Stimulated activated CD4-positive, alpha-beta T cell treated with anti-CD3 and anti-CD28 coated beads, Interleukin-1b, Interleukin-23, amount 100 ng/mL, for 1 hour (primary cell): ENCODE data around the gene PGLYRP1.
A peak's percentile ranks its signal among the peaks of the same experiment; 100 is the strongest.

ENCODE experiments used
- DNase-seq, 2 donors: peaks; one replicate each; pipeline ENCODE4 v3.0.0-alpha.2; 2020; ENCODE audit warnings: low read depth in 2 of 2

PGLYRP1 gene

DNA sequence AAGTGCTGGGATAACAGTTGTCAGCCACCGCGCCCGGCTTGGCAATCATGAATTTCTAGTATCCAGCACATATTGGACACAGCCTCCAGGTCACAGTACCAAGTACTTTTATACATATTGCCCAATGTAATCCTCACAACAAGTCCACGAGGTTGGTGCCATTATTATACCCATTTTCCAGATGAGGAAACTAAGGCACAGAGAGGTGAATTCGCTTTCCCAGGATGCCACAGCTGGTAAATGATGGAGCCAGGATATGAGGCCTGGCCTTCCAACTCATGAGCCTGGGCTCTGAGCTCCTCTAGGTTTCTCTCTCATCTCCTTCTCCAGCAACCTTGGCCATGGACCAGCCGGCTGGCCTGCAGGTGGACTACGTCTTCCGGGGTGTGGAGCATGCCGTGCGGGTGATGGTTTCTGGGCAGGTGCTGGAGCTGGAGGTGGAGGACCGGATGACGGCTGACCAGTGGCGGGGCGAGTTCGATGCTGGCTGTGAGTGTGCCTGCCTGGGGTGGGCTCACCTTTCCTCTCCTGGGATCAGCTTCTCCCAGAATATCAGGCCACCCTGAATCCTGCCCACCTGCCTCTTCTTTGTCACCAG, 20.1 kb downstream of the PGLYRP1 start:
- no peak for DNase-seq

GRCh38 chr19:46000491-46001246, 22.2 kb downstream of the PGLYRP1 start:
- peak; percentile 48 to 58 for DNase-seq

DNA sequence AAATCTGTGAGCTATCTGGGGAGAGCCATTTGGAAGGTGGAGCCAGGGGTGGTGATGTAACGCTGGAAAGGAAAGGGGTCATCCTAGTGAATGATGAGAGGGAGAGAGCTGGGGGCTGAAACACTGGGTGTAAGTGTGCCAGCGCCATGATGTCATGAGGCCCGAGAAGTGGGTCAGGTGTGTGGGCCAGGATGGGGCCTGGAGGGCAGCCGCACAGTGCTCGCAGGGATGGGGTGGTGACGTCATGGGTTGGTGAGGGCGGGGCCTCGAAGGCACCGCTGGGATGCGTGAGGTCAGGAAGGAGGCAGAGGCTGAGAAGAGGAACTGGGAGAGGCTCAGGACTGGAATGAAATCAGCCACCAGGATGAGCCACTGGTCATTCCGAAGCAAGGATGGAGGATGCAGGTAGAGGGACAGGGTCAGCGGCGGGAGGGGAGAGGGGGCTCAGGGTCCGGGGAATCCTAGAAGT, 23.2 kb downstream of the PGLYRP1 start:
- no peak for DNase-seq

GRCh38 chr19:45998834-45999233, 24.0 kb downstream of the PGLYRP1 start:
- DNase-seq, result no peak

- DNase-seq, result no peak
Observed at GRCh38 chr19:45996933-45997332, 25.9 kb downstream of the PGLYRP1 start.

DNA sequence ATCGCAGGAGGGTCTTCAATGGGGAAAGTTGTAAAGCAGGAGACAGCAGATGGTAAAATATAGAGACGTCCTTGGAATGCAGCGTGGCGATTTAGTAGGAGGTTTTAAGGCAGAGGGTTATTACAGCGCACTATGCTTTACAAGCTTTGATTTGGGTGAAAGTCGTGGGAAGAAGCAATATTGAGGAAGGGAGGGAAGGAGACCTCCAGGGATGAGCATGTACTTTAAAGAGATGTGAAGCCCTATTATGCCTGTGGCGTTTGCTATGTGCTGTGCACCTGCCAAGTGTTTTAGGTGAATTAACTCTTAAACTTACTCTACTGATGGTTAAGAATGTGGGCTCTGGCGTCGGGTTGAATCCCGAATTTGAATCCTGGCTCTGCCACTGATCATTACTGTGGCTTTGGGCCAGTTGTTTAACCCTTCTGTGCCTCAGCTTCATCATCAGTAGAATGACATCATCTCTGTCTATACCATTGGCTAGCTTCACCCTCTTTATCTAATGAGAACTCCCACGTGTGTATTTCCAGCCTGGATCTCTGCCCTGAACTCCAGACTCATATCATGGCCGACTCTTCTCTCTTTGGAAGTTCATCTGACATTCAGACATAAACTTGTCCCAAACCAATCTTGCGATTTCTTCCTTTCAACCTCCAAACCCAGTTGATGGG, 27.0 kb downstream of the PGLYRP1 start:
- no peak for DNase-seq

GRCh38 chr19:45994998-45995714, 27.7 kb downstream of the PGLYRP1 start, which contains the start of gene CCDC61:
Gene CCDC61, plus strand, starts transcription at chr19:45995467. Its CDS starts 7,552 bp downstream, at chr19:46003019.
- peak; percentile 88 to 95 for DNase-seq

DNA sequence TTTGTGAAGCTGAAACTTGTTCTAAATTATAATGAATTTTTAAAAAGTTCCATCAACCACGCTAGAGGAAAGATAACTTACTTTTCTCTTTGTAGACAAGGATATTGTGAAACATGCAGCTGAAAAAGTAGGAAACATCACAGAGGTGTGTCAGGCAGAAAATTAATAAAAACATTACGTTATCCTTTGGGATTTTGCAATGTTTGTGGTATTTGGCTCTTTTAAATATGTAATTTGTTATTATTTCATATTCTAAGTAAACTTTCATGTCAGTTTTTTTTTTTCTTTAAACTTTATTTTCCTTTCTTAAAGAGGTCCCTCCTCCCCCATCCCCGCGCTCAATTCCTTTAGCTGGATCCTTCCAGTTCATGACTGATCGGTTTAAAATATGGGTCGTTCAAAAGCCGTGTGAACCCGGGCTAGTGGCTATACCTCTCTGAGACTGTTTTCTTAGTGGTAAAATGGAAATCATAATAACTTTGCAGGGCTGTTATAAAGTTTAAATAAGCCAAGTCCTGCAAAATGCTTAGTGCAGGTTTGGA, 28.3 kb downstream of the PGLYRP1 start:
- no peak for DNase-seq

- no peak for DNase-seq
Observed at GRCh38 chr19:45990113-45990728, 32.6 kb downstream of the PGLYRP1 start.

DNA sequence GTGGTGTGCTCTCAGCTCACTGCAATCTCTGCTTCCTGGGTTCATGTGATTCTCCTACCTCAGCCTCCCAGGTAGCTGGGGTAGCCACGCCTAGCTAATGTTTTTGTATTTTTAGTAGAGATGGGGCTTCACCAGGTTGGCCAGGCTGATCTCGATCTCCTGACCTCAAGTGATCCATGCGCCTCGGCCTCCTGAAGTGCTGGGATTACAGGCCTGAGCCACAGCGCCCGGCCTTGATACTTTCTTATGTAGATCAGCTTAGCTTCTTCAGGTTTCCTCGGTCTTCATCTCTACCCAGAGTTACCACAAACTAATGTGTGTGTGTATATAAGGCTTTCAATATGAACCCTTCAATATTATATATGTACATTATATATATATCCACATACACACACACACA, 37.5 kb downstream of the PGLYRP1 start:
- DNase-seq, result no peak

DNA sequence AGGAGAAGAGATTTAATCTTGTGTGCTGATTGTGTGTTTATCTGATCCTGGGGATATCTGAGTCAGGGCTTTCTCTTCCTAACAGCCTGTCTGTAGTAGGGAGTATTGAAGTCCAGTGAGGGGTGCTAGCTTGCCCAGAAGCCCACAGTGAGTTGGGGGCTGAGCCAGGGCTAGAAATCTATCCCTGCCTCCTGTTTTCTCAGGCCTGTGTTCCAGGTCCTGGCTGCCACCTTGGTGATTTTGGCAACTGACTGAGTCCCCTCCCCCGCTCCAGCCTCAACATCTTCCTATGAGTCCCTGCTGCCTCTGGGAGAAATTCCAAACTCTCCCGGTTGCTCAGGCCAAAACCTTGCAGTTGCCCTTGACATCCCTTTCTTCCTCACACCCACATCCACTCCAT, 41.5 kb downstream of the PGLYRP1 start:
- no peak for DNase-seq

GRCh38 chr19:45978156-45978555, 44.7 kb downstream of the PGLYRP1 start:
- no peak for DNase-seq

DNA sequence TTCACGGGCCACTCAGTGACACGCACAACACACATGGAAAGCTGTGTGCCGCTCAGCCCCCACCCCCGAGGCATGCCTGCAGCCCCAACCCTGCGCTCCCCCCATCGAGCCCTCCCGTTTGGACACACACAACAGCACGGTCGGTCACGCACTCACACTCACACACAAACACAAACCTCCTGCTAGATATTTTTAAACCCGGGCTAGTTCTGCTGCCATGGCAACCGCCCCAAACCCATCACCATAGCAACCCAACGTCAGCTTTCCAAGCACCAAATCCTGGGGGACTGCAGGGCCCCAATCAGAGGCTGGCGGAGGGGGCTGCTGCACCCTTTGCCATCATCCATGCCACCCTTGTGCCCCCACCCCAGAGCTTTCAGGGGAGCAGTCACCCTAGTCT, 46.7 kb downstream of the PGLYRP1 start:
- no peak for DNase-seq

GRCh38 chr19:45975306-45976070, 47.4 kb downstream of the PGLYRP1 start:
- DNase-seq, result no peak

DNA sequence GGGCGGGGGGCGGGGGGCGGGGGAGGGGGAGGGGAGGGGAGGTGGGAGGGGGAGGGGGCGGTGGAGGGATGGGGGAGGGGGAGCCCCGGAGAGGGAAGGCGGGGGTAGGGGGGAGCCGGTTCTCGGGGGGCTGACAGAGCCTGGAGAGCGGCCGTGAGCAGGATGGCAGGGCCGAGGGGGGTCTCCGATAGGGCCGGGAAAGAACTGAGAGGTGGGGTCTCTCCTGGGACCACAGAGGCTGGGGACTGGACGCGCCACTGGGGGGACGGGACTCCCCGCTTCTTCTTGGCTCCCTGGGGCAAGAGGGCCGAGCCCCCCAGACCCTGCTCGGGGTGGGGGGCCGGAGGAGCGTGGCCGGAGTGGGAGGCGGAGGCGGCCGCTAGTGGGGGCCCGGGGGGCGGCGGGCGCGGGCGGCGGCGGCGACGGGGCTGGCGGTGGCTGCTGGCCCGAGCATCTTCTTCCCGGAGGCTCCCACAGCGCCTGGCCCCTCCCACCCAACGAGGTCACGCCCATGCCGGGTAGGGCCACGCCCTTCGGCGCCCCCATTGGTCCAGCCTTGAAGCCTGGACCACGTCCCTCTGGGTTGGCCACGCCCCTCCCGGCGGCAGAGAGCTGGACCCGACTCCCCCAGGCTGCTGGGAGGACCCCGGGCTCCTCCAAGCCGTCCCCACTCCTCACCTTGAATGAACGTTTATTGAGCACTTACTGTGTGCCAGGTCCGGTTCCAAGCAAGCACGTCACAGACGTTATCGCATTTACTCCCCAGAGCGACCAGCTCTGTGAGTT, 49.1 kb downstream of the PGLYRP1 start, which contains the start of gene NOVA2:
Gene NOVA2, minus strand, starts transcription at position 313 of the 786 bp plus-strand sequence. CDS start 514 bp downstream, outside the sequence.
- no peak for DNase-seq

DNA sequence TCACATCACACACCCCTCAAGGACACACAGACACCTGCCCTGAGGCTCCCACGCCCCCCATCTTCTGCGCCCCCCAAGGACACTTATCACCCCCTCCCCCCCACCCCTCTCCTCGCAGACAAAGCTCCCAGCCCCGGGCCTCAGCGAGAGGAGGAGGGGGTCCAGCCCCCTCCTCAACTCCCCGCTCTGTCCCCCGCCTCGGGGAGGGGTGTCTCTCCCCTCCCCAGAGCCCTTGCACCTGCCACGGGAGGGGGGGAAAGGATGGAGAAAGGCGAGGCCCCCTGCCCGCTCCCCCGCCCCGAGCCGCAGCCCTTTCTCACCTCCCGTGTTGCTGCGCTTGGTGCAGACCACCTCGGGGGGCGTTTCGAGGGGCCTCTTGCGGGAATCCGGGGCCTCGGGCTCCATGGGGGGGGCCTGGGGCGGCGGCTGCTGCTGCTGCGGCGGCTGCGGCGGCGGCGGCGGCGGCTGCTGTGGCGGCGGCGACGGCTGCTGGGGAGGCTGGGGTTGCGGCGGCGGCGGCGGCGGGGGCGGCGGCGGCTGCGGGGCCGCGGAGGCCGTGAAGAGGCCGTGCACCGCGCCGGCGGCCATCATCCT, 49.8 kb downstream of the PGLYRP1 start:
- DNase-seq, result no peak

DNA sequence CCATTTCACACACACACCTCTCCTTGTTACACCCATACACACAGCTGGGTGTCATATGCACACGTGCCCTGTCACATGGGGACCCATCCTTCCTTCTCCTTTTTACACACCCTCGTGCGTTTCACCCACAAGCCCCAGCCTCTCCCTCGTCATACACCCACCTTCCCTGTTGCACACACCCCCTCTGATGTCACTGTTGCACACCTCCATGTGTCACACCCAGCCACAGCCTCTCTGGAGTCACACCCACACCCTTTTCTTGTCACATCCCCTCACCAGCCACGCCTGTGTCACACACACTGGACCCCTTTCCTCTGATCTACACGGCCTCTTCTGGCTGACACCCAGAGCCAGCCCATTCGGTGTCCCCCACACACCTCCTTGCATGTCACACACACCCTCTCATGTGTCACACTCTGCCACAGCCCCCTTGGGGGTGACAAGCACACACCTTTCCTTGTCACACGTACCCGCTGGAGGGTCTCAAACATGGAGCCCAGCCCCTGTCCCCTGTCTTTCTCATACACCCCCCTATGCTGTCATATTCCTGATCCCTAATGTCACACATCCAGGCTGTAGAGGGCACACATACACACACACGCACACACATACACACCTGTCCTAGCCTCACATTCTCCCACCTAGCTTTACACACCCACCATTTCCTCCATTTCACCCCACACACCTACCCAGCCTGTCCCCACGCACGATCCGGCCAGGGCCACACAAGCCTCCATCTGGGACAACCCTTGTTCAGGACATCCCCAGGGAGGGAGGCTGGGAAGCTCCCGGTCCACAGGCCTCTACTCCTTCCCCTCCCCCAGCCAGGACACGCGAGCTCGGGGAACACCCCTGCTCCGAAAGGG, 50.5 kb downstream of the PGLYRP1 start:
- DNase-seq, result no peak

DNA sequence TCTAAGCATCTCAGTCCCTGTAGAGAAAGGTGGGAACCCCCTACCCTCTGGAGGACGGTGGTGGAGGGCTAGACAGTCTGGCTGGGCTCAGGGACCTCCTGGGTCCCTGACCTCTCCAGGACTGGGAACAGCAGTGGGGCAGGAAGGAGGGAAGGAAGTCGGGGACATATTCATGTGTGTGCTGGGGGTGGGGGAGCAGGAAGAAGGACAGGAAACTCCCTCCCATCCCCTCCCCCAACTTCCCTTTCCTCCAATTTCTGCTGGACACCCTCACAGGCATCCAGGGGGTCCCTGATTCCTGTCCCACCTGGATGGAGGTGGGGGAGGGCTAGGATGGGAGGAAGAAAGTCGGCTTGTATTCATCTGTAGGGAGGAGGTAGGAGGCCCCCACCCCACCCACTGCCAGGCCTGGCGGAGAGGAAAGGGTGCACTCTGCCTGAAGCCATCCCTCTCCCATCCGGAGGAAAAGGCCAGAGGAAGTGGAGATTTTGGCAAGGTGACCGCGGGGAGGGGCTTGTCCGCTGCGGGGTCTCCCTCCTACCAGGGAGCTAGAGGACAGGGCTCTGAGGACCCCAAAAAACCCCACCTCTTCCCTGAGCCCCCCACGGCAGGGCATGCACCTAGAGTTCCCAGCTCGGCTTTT, 51.5 kb downstream of the PGLYRP1 start:
- no peak for DNase-seq
